Testis (tissue), 3 donors: ENCODE results near the gene HEY2. TPM values are rescaled to one million over a fixed set of nuclear protein-coding genes. Genes with fewer than 3 reads are reported as not detected.

Experiments
- DNase-seq: peaks from one replicate; pipeline ENCODE4 v3.0.0-alpha.2; 2019
- H3K27ac ChIP-seq, 2 donors: fragments of 200-600 bp; sonication (generic); one replicate each; pipeline ENCODE4 v1.5.1; 2019
- H3K27me3 ChIP-seq: fragments of 200-600 bp; sonication (generic); one replicate; pipeline ENCODE4 v1.5.1; 2019
- H3K36me3 ChIP-seq: fragments of 200-600 bp; sonication (generic); one replicate; pipeline ENCODE4 v1.5.1; 2017; ENCODE audit warnings: low read depth; ENCODE audit errors: missing control alignments
- H3K4me1 ChIP-seq: fragments of 200-600 bp; sonication (generic); one replicate; pipeline ENCODE4 v1.5.1; 2019
- H3K4me3 ChIP-seq, 2 donors: fragments of 200-600 bp; sonication (generic); one replicate each; pipeline ENCODE4 v1.5.1; 2017 to 2019
- H3K9me3 ChIP-seq: fragments of 200-600 bp; sonication (generic); one replicate; pipeline ENCODE4 v1.5.1; 2017
- POLR2A ChIP-seq: fragments of 450-650 bp; IDR thresholded peaks from one replicate; pipeline ENCODE4 v1.6.1; 2017; ENCODE audit warnings: antibody characterized with exemption, mild to moderate bottlenecking, moderate library complexity
- WGBS, 2 donors: methylation state at CpG; one replicate each; pipeline ENCODE4 v1.1.5; 2018; 5-methylcytosine and 5-hydroxymethylcytosine counted together
- intact Hi-C: fragments of 100-400 bp; cut with DNase I; formaldehyde crosslinking; loops from one replicate; pipeline ENCODE4 v1.15.1; 2023; ENCODE audit warnings: low total_unique reads
- polyA plus RNA-seq: library from polyadenylated mRNA; stranded (reverse); fragments of 350-450 nt; fragmentation: Illumina TruSeq; extraction: RNeasy Lipid Tissue Mini Kit (QIAGEN cat#74804); gene quantifications from one replicate; pipeline ENCODE4 v1.2.3, GENCODE V29; 2014; ENCODE audit warnings: low read depth, low replicate concordance; ENCODE audit not compliant: insufficient read depth
- total RNA-seq, 2 donors: library from RNA; depleted of rRNA; stranded (reverse); fragments of >200 nt; gene quantifications; one replicate each; pipeline ENCODE4 v1.2.3, GENCODE V29; 2016
- TF ChIP-seq, protein P1 (sequence below), 3 experiments: fragments of 450-650 bp in 2 of 3; fragments of 200-600 bp in 1 of 3; sonication (generic) in 1 of 3; IDR thresholded peaks; one replicate each; pipeline ENCODE4 v1.5.1; 2016 to 2019; ENCODE audit warnings: antibody characterized with exemption in 3 of 3, mild to moderate bottlenecking in 2 of 3, moderate library complexity in 1 of 3

Gene HEY2
- total and polyA plus RNA-seq, 3 donors from 2014 or later, result 7.3 to 12.3 (median 8.7) TPM

DNA sequence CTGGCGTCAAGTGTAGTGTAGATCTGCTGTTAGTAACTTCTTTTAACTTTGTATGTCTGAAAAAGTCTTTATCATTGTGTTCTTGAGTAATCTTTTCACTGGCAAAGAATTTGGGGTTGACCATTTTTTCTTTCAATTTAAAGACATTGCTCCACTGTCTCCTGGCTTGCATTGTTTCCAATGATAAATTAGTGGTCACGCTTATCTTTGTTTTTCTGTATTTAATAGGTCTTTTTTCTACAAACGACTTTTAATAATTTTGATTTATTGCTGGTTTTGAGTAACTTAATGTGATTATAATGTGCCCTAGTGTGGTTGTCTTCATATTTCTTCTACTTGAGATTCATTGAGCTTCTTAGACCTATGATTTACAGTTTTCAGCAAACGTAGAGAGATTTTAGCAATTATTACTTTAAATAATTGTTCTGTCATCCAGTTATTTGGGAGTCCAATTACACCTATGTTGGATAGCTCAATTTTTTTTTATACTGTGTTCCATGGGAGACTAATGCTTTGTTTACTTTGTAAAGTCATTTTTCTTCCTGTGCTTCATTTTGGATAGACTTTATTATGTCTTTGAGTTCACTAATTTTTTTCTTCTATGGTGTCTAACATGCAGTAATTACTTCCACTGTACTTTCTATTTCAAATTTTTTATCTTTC lies 38.3 kb upstream of the HEY2 start:
- no peak for TF ChIP-seq POLR2A
- TF ChIP-seq, protein P1, sequence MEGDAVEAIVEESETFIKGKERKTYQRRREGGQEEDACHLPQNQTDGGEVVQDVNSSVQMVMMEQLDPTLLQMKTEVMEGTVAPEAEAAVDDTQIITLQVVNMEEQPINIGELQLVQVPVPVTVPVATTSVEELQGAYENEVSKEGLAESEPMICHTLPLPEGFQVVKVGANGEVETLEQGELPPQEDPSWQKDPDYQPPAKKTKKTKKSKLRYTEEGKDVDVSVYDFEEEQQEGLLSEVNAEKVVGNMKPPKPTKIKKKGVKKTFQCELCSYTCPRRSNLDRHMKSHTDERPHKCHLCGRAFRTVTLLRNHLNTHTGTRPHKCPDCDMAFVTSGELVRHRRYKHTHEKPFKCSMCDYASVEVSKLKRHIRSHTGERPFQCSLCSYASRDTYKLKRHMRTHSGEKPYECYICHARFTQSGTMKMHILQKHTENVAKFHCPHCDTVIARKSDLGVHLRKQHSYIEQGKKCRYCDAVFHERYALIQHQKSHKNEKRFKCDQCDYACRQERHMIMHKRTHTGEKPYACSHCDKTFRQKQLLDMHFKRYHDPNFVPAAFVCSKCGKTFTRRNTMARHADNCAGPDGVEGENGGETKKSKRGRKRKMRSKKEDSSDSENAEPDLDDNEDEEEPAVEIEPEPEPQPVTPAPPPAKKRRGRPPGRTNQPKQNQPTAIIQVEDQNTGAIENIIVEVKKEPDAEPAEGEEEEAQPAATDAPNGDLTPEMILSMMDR (IDR thresholded peaks at IDR 0.05), result no peak
- H3K4me3 ChIP-seq, result no peak overlapping the region
- intact Hi-C loops, result no loop called here
- no peaks in the 10 kb centered on the region for H3K9me3 ChIP-seq
- WGBS, 2 donors, result 61 to 73% methylated on average over 4 of the region's 4 CpGs
- no peaks in the 10 kb centered on the region for H3K4me1 ChIP-seq
- no peaks in the 10 kb centered on the region for H3K27me3 ChIP-seq
- no peaks in the 10 kb centered on the region for H3K36me3 ChIP-seq
- H3K27ac ChIP-seq, result no peak overlapping the region
- no peak for DNase-seq

DNA sequence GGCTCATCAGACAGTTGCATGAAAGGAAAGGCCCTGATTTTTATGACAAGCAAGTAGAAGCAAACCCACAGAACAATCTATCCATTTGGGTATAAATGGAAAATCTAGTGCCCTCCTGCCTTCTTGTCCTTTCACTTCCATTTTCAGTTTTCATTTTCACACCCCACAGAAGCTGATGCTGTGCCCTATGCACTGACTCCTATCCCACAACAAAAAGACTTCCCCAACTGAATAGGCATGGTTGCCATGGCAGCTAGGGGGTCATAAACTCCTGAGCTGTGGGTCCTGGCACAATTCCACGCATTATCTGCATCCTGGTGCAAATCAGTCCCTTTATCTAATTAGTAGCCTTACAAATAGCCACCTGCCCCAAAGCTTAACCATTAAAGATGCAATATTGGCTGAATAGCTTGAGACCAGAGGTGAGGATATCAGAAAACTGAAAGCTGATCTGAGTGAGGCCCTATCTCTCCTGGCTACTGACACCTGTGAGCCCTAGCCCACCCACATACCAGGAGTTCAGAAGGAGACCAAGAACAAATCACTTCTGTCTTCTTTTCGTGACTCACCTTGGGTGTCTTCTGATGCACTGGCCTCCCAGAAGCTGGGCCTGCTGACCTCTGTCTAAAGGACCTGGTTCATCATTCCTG lies 34.9 kb upstream of the HEY2 start:
- intact Hi-C loops, result no loop called here
- no peak for TF ChIP-seq POLR2A
- TF ChIP-seq, protein P1 (IDR thresholded peaks at IDR 0.05), result no peak
- DNase-seq, result no peak
- Histone ChIP-seq H3K4me3 (no peak overlapping the region), H3K27me3 (no peaks in the 10 kb centered on the region), H3K9me3 (no peaks in the 10 kb centered on the region), H3K27ac (no peak overlapping the region), H3K4me1 (no peaks in the 10 kb centered on the region), H3K36me3 (no peaks in the 10 kb centered on the region)
- 87 to 90% methylated on average over 2 of the region's 2 CpGs for WGBS, 2 donors

DNA sequence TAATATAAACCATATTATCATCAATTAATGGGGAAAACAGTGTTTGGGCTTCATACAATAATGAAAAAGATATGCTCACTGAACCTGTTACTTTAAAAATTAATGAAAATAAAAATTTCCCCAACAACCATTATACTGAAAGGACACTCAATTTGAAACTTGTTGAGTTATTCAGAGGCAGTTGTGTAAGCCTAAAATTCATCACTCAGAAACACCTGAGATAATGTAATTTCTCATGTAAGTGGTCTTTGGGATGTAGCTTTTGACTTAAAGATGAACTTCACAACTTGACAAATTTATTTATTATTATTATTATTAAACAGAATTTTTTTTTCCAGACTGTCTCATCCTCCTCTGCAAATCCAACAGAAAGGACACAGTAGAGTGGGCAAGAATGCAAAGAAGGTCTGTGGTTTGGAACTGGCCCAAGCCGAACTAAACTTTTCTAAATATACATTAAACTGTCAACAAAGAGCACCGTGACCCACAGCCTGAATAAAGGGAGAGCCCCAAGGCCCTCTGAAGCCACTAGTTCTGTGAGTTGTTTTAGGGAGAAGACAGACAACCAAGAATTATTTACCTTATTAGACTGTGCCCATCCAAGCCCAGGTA lies 32.2 kb upstream of the HEY2 start:
- TF ChIP-seq, protein P1 (IDR thresholded peaks at IDR 0.05), result no peak
- TF ChIP-seq POLR2A, result no peak

DNA sequence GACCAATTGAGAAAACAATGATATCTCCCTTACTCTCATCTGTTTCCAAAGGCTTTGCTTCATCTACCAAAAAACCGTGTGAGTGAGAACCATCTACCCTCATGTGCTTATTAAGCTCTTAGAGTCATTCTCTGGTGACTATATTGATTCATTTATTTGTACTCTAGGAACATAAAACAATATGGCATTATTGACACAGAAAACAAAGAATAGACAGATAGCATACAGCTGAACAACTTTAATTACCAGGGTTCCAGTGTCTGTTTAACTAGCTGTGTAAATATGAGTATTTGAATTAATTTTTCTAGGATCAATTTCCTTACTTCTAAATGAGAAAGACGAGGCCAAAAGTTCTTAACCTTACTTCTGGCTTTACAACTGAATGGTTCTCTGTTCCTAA lies 31.3 kb upstream of the HEY2 start:
- intact Hi-C loops, result no loop called here
- DNase-seq, result no peak
- Histone ChIP-seq H3K4me3 (no peak overlapping the region), H3K36me3 (no peaks in the 10 kb centered on the region), H3K9me3 (no peaks in the 10 kb centered on the region), H3K4me1 (no peaks in the 10 kb centered on the region), H3K27me3 (no peaks in the 10 kb centered on the region), H3K27ac (no peak overlapping the region)
- TF ChIP-seq POLR2A, result no peak
- TF ChIP-seq, protein P1 (IDR thresholded peaks at IDR 0.05), result no peak
- 91 to 97% methylated on average over 2 of the region's 2 CpGs for WGBS, 2 donors

More for the DNA sequence above, 32.2 kb upstream of the HEY2 start:
- Histone ChIP-seq H3K9me3 (no peaks in the 10 kb centered on the region), H3K4me1 (no peaks in the 10 kb centered on the region), H3K36me3 (no peaks in the 10 kb centered on the region), H3K27ac (no peak overlapping the region), H3K27me3 (no peaks in the 10 kb centered on the region), H3K4me3 (no peak overlapping the region)
- WGBS, 2 donors, result 78 to 89% methylated on average over 2 of the region's 2 CpGs
- intact Hi-C loops, result no loop called here
- DNase-seq, result no peak
